Stimulated activated CD4-positive, alpha-beta T cell treated with anti-CD3 and anti-CD28 coated beads, TNF-alpha, amount 100 ng/mL, for 4 hours (primary cell): ENCODE results near the gene GALNT2.

ENCODE experiments used
- DNase-seq, 3 experiments: peaks; one replicate each; pipeline ENCODE4 v3.0.0-alpha.2; 2020; ENCODE audit warnings: low read depth in 3 of 3

GALNT2 gene

DNA sequence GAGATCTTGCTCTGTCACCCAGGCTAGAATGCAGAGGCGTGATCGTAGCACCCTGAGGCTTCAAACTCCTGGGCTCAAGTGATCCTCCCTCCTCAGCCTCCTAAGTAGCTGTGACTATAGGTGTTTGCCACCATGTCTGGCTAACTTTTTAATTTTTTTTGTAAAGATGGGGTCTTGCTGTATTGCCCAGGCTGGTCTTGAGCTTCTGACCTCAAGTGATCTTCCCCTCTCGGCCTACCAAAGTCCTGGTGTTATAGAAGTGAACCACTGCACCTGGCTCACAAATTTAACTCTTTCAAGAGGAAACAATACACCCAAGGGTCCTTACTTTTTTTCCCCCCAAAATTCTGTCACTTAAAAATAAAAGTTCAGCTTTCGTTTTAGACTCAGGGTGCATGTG, 62.3 kb downstream of the GALNT2 start:
- DNase-seq: no peak

GRCh38 chr1:230130172-230130944, 63.3 kb downstream of the GALNT2 start:
- no peak for DNase-seq

- DNase-seq: no peak
Observed at GRCh38 chr1:230131457-230131856, 64.4 kb downstream of the GALNT2 start.

DNA sequence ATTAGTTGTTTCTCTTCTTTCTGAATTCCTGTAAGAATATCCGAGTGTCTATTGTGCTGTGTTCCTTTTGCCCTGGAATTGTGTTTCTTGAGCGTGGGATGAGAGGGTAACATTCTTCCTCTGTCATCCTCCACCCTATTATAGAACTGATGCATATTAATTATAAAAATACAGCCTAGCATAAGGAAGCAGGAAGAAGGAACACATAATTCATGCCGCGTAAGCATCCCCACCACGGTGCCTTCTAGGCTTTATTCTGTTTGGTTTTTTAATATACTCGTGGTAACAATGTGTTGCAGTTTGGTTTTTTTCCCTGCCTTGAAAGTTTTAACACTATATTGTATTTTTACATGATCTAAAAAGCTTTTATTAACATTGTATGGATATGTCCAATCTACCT, 65.7 kb downstream of the GALNT2 start:
- DNase-seq: no peak

DNA sequence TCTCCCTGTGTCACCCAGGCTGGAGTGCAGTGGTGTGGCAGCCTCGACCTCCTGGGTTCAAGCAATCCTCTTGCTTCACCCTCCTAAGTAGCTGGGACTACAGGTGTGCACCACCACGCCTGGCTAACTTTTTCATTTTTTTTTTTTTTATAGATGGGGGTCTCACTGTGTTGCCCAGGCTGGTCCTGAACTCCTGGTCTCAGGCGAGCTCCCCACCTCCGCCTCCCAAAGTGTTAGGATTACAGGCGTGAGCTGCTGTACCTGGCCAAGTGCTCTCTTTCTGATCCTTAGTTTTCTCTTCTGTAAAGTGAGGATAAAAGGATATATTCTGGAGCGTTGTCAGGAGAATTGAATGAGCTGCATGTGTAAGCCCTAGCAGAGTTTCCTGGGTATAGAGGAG, 68.7 kb downstream of the GALNT2 start:
- DNase-seq: no peak

GRCh38 chr1:230136453-230137336, 69.7 kb downstream of the GALNT2 start:
- no peak for DNase-seq

GRCh38 chr1:230137337-230137815, 70.3 kb downstream of the GALNT2 start:
- DNase-seq: no peak

DNA sequence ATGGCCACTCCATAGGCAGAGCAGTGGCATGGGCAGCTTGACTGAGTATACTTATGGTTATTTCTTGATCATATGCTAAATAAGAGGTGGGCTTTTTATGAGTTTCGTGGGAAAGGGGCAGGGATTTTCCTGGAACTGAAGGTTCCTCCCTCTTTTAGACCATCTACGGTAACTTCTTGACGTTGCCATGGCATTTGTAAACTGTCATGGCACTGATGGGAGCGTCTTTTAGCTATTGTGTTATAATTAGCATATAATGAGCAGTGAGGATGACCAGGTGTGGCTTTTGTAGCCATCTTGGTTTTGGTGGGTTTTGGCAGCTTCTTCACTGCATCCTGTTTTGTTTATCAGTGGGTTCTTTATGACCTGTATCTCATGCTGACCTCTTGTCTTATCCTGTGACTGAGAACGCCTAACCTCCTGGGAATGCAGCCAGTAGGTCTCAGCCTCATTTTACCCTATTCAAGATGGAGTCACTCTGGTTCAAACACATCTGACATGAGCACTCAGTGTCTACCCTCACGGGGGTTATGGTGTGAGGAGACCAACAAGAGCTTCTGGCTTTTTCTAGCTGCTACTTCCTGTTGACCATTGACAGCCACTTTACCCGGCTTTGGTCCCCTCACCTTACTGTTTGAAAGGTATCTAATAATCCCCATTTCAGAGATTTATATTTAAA, 71.7 kb downstream of the GALNT2 start:
- DNase-seq: no peak

GRCh38 chr1:230139315-230139714, 72.3 kb downstream of the GALNT2 start:
- DNase-seq: no peak

- no peak for DNase-seq
Observed at GRCh38 chr1:230139741-230140140, 72.7 kb downstream of the GALNT2 start.

DNA sequence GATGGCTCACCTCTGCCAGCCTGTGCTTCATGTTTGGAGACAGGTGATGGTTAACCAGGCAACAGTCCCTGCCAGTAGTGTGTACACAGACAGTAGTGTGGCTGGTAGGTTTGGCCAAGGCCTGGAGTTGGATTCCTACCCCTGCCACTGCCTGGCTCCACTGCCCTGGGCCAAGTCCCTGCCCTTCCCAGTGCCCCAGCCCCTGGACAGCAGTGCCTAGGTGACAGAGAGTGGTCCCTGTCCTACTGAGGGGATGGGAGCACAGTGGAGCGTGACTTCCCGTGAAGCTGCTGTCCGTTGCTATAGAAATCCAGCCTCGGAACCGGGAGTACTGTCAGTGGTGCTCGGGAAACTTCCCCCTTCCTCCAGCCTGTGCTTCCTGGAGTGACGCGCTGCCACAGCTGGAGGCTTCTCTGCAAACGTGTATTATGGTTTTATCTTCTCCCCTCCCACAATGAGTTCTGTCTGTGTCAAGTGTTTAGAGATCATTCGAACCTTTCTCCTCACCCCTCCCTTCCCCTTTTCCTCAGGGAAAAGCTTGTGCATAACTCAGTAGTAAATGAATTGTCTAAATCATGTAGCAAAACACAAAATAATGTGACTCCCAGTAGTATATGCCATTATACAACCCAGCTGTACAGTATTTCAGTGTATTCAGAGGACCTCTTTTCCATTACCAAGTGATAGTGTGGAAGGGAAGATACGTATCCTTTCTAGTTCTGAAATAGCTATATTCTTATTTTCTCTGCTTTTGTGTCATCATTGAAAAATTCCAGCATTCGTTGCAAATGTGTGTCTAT, 73.4 kb downstream of the GALNT2 start:
- no peak for DNase-seq

DNA sequence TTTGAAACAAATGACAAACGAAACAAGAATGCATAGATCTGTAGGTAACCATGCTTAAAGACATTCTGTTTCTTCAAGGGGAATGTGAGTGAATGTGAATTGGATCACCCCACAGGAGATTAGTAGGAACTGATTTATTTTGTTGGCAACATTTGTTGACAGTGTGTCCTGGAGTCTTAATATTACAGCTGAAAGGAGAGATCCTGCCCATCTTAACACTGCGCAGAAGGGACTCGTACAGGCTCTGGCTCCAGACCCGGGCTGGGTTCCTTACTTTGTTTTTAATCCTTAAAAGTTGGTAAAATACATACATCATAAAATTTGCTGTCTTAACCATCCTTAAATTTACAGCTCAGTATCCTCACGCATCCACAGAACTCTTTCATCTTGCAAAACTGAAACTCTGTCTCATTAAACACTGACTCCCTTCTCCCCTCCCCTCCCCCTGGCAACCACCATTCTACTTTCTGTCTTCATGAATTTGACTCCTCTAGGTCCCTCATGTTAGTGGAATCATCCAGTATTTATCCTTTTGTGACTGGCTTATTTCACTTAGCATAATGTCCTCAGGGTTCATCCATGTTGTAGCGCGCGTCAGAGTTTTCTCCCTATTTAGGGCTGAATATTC, 74.1 kb downstream of the GALNT2 start:
- DNase-seq: no peak

DNA sequence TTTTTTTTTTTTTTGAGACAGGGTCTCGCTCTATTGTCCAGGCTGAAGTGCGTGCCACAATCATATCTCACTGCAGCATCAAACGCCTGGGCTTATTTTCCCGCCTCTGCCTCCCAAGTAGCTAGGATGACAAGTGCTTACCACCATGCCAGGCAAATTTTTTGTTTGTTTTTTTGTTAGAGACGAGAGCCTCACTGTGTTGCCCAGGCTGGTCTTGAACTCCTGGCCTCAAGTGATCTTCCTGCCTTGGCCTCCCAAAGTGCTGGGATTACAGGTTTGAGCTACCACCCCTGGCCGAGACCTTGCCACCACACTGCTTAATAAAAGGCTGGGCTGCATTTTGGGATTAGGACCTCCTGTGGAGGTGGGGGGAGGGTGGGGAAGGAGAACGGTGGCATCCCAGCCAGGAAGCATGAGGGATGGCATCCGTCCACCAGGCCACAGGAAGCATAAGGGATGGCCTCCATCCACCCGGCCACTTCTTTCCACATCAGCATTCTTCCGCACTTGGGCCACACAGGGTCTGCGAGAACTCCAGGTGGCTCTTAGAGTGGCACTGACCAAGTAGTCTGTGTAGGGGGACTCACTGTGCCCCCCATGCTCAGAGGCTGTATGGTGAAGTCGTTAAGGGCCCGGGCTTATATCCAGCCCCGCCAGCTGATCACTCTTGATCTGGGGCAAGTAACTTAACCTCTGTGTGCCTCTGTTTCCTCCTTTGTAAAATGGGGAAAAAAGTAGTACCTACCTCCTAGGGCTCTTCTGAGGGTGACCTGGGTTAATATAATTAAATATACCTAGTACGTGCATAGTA, 75.0 kb downstream of the GALNT2 start:
- DNase-seq: no peak

DNA sequence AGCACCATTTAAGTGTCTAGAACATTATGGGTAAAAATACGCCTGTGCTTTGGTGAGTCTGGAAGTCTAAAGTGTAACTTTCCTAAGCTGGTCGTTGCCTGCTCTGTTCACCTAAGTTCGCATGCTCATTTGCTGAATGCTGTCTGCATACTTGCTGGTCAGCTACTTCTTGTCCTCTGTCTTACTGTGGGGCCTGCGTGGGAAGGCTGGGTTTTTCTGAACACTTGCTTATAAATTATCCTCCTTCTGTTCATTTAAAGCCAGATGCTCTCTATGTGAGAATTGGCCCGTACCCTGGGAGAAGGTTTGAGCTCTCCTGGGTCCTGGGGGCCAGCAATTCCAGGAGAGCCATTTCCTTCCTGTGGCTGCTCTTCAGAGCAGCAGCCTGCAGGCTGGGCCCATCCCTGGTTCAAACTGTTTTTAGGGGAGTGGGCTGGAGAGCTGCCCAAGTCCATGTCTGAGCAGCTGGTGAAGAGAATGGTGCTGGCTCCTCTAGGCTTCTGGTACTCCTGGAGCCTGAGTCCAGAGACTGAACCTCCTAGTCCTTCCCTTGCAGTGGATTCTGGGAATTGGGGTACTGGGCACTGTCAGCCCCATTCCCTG, 75.7 kb downstream of the GALNT2 start:
- no peak for DNase-seq

GRCh38 chr1:230143534-230143933, 76.5 kb downstream of the GALNT2 start:
- DNase-seq: no peak

GRCh38 chr1:230144010-230144614, 77.1 kb downstream of the GALNT2 start:
- DNase-seq: no peak

DNA sequence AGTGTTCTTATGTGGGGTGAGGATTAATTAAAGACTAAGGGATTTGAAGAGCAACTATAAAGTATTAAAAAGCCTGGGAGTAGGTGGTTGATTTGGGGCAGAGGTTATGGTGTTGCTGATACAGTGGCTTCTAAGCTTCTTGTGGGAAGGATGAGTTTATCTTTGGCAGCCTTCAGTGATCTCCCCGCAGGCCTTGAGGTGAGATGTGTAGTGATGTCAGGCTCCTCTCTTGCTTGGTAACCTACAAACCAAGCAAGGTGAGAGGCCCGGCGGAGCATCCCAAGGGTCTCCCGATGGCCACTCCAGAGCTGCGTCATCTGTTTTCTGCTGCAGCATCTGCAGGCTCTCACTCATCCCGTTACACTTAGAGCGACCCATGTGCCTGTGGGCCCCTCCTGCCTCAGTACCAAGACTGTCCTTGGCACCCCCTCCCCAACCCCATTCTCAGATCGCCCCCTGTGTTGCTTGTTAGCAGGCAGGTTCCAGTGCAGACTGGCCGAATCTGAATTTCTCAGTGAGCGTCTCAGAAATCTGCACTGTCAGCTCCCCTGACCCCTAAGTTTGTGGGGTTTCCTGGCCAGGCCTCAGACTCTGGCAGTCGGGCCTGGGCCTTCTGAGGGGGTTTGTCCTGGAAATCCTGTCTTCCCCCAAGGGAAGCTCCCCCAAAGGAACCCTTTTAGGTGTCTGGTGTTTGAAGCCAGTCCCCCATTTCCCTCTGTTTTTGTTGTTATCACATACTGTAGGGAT, 77.9 kb downstream of the GALNT2 start:
- no peak for DNase-seq

DNA sequence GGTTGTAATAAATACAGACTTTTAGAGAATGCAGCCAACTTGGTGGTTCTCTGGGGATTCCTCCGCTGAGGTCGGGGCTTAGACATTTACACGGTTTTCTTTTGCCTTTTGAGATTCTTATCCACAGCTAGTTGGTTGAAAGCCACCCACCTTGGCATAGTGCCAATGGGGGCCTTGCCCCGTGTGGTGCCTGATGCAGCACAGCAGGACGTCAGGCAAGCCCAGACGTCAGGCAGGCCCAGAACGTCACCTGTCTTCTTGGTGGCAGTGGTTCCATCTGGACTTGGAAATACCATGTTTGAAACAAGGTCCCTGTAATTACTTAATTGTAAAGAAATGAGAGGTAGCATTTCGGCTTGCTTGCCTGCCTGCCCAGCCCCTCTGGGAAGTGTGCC, 78.5 kb downstream of the GALNT2 start:
- DNase-seq: no peak
